GM19455 (cell line): ENCODE results near the gene INAFM1.

Source experiments
- ATAC-seq: cut with Tn5 transposase; IDR thresholded peaks from one replicate; pipeline ENCODE4 v1.9.1; 2021; ENCODE audit not compliant: unreplicated experiment

INAFM1 gene

DNA sequence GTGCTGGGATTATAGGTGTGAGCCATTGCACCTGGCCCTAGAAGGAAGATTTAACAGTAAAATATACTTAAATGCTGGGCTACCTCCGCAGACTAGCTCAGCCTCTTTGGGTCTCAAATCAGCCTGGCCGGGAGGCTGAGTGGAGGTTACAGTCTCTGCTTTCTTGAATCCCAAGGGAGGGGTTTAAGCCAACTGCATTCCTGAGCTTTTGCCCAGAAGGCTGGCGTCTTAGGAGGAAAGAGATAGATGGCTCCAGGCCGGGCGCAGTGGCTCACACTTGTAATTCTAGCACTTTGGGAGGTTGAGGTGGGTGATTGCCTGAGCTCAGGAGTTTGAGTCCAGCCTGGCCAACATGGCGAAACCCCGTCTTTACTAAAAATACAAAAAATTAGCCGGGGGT is 34.4 kb downstream of the INAFM1 start:
- no peak for ATAC-seq

DNA sequence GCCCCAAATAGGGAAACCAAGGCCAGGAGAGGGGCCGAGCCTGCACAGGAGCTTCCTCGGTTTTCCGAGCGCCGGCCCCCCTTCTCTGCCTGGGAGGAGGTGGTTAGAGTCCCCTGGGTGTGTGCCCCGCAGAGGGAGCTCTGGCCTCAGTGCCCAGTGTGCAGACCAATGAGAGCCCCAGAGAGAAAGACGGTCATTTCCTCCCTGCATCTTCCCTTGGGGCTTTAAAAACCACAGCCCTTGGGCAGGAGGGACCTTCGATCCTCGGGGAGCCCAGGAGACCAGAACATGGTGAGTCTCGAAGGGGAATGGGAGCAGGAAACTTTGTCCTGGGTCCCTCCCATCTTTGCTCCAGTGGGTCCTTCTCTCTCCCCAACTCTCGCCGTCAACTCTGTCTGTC is 34.9 kb downstream of the INAFM1 start, which contains the start of gene C5AR1:
C5AR1 (plus strand) TSS at position 254 of the 400 bp plus-strand sequence; CDS start at position 289, 35 bp downstream.
- ATAC-seq = no peak

- no peak for ATAC-seq
Observed at GRCh38 chr19:47310323-47310722, 35.6 kb downstream of the INAFM1 start.

- no peak for ATAC-seq
Observed at GRCh38 chr19:47310819-47311218, 36.1 kb downstream of the INAFM1 start.

DNA sequence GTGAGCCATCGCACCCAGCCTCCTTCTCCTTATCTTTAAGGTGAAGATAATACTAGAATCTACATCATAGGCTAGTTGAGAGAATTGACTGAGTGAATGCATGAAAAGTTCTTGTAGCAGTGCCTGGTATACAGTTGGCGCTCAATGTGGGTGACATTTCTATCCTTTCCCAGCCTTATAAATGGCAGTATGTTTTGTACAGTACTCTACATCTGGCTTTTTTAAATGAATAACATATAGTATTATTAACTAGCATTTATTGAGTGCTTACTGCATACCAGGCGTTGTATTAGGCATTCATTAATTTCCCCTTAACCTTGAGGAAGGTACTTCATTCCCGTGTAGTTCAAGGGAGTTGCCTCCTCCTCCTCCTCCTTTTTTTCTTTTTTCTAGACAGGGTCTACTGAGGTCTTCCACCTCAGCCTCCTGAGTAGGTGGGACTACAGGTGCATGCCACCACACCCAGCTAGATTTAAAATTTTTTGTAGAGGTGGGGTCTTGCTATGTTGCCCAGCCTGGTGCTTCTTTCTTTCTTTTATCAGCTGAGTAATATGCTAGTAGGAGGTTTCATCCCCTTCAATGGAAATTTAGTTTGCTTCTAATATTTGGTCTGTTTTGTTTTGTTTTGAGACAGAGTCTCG is 37.8 kb downstream of the INAFM1 start:
- ATAC-seq = no peak

DNA sequence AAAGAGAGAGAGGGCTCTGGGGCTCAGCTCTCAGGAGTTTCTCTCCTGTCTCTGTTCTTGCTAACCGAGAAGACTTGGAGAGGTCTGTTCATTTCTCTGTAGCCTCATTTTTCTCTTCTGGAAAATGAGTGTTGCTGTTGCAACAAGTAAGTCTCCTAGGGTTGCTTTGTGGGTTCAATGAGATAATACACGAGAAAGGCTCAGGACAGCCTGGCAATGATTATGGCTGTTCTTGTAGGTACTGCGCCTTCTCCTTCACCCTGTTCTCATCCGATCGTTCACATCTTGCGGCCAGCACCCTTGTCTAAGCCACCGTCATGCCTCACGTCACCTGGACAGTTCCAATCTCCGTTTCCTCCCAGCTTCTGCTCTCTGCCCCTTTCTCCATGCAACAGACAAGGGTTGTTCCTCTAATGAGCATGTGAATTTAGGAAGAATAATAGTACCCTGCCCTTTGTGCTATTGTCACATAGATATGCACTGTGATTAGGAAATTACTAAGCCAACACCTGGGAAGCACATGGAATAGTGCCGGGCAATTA is 39.1 kb downstream of the INAFM1 start:
- no peak for ATAC-seq

- no peak for ATAC-seq
Observed at GRCh38 chr19:47315125-47315821, 40.6 kb downstream of the INAFM1 start.

GRCh38 chr19:47316513-47316912 is 41.8 kb downstream of the INAFM1 start:
- ATAC-seq = no peak

GRCh38 chr19:47319923-47320871 is 45.5 kb downstream of the INAFM1 start:
- ATAC-seq = no peak

GRCh38 chr19:47321630-47322029 is 46.9 kb downstream of the INAFM1 start:
- ATAC-seq = no peak

DNA sequence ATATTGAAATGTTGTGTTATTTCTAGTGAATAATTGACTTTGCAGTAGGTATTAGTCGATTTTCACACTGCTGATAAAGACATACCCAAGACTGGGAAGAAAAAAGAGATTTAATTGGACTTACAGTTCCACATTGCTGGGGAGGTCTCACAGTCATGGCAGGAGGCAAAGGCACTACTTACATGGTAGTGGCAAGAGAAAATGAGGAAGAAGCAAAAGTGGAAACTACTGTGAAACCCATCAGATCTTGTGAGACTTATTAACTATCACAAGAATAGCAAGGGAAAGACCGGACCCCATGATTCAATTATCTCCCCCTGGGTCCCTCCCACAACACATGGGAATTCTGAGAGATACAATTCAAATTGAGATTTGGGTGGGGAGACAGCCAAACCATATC is 47.4 kb downstream of the INAFM1 start:
- ATAC-seq = no peak

- no peak for ATAC-seq
Observed at GRCh38 chr19:47323409-47323808, 48.7 kb downstream of the INAFM1 start.

GRCh38 chr19:47323872-47324271 is 49.2 kb downstream of the INAFM1 start:
- no peak for ATAC-seq

GRCh38 chr19:47324502-47324901 is 49.8 kb downstream of the INAFM1 start:
- ATAC-seq = no peak
